ENCODE data around the gene TMEM117. TPM values are rescaled to one million over a fixed set of nuclear protein-coding genes. Genes with fewer than 3 reads are reported as not detected.

Gene TMEM117
- total RNA-seq, 1 experiment from 2014 or later, result 5.9 TPM

DNA sequence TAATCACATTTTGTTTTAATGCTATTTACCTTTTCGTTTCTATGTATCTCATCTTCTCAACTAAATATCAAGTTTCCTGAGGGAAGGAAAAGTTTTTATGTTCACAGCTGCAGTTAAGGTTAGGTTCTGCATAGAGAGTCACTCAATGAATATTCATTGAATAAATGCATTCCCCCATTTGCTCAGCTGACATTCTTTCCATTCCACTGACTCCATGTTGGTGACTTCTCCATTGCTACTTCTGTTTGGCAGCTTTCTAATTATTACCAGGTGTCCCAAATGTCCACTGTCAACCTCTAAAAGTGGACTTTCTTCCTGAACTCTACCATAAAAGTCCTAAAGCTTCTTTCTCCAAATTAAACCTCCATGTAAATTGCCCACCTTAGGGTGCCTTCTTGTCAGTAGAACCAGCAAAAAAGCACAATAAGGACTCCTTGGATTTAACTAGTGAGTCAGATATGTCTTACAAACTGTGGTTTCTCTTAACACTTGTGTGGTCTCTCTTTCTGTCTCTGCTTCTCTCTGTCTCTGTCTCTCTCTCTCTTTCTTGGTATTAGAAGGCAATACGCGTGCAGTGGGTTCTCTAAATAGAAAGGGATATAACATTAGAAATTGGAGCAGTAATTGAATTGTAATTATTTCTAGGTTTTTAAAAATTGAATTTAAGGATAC is 85.9 kb downstream of the TMEM117 start:
- intact Hi-C loops (cut with micrococcal nuclease; ENCODE audit: unreplicated experiment), result no loop called here
- Histone ChIP-seq H3K36me3 (ENCODE audit: insufficient read depth, low read length, poor library complexity, severe bottlenecking) (no peaks in the 10 kb centered on the region), H3K4me3 (ENCODE audit: low read depth, low read length, poor library complexity, severe bottlenecking) (no peak overlapping the region), H3K4me1 (ENCODE audit: insufficient read depth, low read length, poor library complexity, severe bottlenecking) (no peaks in the 10 kb centered on the region), H3K27ac (ENCODE audit: low read depth, low read length, poor library complexity, severe bottlenecking) (no peak overlapping the region), H3K9me3 (ENCODE audit: low read depth, low read length, poor library complexity, severe bottlenecking) (no peaks in the 10 kb centered on the region), H3K27me3 (replicated peaks; ENCODE audit: insufficient read depth, low read depth, low read length, poor library complexity) (no peaks in the 10 kb centered on the region)
- no TSS peak for BruUV-seq (replicated peaks)
- CTCF ChIA-PET, result no interaction called here
- peak; percentile 41 for DNase-seq (ENCODE audit: low spot score)
- POLR2A ChIA-PET (ENCODE audit: low non-redundant PET), result no interaction called here
- no peak for TF ChIP-seq CTCF (conservative IDR thresholded peaks at IDR 0.05; ENCODE audit: low read depth, low read length)
- no peak for TF ChIP-seq EZH2 (IDR thresholded peaks at IDR 0.05; ENCODE audit: borderline replicate concordance, low read depth, low read length, poor library complexity, severe bottlenecking)

- ChIA-PET CTCF (no interaction called here), POLR2A (ENCODE audit: low non-redundant PET) (no interaction called here)
- BruUV-seq (replicated peaks), result no TSS peak
- Histone ChIP-seq H3K4me1 (ENCODE audit: insufficient read depth, low read length, poor library complexity, severe bottlenecking) (no peaks in the 10 kb centered on the region), H3K27me3 (replicated peaks; ENCODE audit: insufficient read depth, low read depth, low read length, poor library complexity) (no peaks in the 10 kb centered on the region), H3K36me3 (ENCODE audit: insufficient read depth, low read length, poor library complexity, severe bottlenecking) (no peaks in the 10 kb centered on the region), H3K27ac (ENCODE audit: low read depth, low read length, poor library complexity, severe bottlenecking) (no peak overlapping the region), H3K9me3 (ENCODE audit: low read depth, low read length, poor library complexity, severe bottlenecking) (peaks cover 8% of the 10 kb centered on the region), H3K4me3 (ENCODE audit: low read depth, low read length, poor library complexity, severe bottlenecking) (no peak overlapping the region)
- no peak for DNase-seq (ENCODE audit: low spot score)
- TF ChIP-seq CTCF (conservative IDR thresholded peaks at IDR 0.05; ENCODE audit: low read depth, low read length) (no peak), EZH2 (IDR thresholded peaks at IDR 0.05; ENCODE audit: borderline replicate concordance, low read depth, low read length, poor library complexity, severe bottlenecking) (no peak)
- intact Hi-C loops (cut with micrococcal nuclease; ENCODE audit: unreplicated experiment), result no loop called here
Observed at GRCh38 chr12:43930032-43930431, 94.2 kb downstream of the TMEM117 start.

- ChIA-PET POLR2A (ENCODE audit: low non-redundant PET) (no interaction called here), CTCF (no interaction called here)
- DNase-seq (ENCODE audit: low spot score), result no peak
- Histone ChIP-seq H3K4me3 (ENCODE audit: low read depth, low read length, poor library complexity, severe bottlenecking) (no peak overlapping the region), H3K9me3 (ENCODE audit: low read depth, low read length, poor library complexity, severe bottlenecking) (peaks cover 8% of the 10 kb centered on the region), H3K36me3 (ENCODE audit: insufficient read depth, low read length, poor library complexity, severe bottlenecking) (no peaks in the 10 kb centered on the region), H3K27me3 (replicated peaks; ENCODE audit: insufficient read depth, low read depth, low read length, poor library complexity) (no peaks in the 10 kb centered on the region), H3K4me1 (ENCODE audit: insufficient read depth, low read length, poor library complexity, severe bottlenecking) (no peaks in the 10 kb centered on the region), H3K27ac (ENCODE audit: low read depth, low read length, poor library complexity, severe bottlenecking) (no peak overlapping the region)
- no peak for TF ChIP-seq EZH2 (IDR thresholded peaks at IDR 0.05; ENCODE audit: borderline replicate concordance, low read depth, low read length, poor library complexity, severe bottlenecking)
- no peak for TF ChIP-seq CTCF (conservative IDR thresholded peaks at IDR 0.05; ENCODE audit: low read depth, low read length)
- intact Hi-C loops (cut with micrococcal nuclease; ENCODE audit: unreplicated experiment), result no loop called here
- no TSS peak for BruUV-seq (replicated peaks)
Observed at GRCh38 chr12:43931187-43931586, 95.3 kb downstream of the TMEM117 start.

Data from A673 (cell line).